ENCODE measurements around the gene MAP2K5.

The MAP2K5 gene

DNA sequence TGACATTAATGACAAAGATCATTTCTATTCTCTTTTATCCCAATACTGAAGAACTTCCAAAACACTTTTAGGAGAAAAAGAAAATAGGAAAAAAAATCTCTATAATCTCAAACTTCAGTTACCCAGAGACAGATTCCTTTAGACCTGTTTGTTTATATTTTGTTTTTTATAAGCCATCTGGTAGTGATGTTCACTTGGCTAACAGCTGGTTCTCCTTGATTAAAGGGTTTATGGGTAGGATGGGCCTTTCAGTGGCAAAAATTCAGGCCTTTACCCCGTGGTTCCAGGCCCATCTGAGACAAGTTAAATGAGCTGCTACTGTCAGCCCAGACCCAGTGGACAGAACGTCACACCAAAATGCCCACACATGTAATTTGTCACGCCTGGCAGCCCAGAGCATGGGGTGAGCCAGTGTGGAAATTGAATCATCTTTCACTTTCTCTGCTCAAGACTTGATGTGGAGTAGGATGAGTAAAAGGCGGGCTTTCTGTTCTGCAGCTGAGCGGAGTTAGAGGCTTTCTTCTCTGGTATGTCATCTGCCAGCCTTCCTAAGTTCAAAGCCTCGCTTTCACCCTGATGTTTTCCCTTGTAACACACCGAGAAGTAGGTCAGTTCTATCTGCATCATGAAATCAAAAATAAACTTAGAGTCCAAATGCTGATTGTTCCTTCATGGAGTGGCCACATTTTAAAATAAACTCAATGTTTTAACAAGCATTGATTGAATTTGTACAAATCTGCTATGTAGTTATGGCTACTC, 220.3 kb downstream of the MAP2K5 start:
- DNase-seq = no peak

DNA sequence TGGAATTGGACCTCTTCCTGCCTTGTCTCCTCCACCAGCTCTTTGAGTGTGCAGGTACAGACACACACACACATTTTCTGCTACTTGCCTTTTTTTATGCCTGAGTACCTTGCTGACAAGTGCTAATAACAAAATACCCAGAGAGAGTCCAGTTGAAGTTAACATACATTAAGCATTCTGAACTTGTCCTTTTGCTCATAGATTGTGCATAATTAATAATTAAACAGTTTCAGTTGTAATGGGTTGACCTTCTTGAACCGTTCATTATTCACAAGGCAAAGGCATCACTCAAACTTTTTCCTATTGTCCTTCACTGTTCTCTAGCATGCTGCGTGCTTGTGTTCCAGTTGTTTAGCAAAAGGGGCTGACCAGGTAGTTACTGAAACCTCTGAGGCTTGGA, 223.2 kb downstream of the MAP2K5 start:
- no peak for DNase-seq

DNA sequence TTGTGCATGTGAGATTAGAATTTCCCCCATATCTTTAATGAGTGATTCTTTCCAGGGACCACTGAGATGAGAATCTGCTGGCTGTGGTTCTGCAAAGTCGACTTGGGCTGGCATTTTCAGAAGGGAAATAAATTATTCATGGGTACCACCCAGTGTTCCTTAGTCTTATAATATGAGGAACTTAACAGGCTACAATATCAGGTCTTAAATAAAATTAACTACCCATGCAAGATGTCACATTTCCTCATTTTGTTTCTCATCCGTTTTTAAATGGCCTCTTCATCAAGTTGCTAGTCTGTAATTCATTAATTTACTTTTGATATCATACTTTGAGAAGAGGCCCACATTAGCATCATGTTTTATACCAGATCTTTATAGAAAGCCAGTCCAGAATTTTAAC, 224.5 kb downstream of the MAP2K5 start:
- no peak for DNase-seq

DNA sequence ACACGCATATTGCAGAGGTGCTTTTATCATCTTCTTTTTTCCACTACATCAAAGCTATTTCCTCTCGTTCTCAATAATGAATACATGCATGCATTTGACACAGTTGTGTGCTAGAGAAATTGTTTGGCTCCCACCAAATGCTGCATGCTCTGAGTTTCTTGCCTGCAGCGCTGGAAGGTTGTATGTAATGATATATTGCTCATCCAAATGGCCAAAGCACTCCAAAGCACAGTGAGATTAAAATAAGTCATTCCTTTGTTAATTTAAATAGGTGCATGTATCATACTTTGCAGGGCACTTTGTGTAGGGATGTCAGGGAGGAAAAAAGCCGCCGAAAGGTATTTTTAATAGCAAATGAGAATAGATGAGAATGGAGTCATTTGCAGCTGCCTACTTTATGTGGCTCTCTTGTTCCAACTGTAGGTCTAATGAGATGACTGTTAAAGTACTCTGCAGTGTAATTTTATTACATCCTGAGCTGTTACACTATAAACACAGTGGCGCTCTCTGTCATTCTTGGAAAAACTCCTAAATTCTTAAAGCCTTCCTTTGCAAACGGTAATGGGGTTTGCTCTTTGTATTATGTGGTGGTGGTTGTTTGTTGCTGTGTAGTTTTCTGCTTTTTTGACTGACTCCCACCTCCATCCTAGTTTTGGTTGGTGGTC, 225.9 kb downstream of the MAP2K5 start:
- no peak for DNase-seq

DNA sequence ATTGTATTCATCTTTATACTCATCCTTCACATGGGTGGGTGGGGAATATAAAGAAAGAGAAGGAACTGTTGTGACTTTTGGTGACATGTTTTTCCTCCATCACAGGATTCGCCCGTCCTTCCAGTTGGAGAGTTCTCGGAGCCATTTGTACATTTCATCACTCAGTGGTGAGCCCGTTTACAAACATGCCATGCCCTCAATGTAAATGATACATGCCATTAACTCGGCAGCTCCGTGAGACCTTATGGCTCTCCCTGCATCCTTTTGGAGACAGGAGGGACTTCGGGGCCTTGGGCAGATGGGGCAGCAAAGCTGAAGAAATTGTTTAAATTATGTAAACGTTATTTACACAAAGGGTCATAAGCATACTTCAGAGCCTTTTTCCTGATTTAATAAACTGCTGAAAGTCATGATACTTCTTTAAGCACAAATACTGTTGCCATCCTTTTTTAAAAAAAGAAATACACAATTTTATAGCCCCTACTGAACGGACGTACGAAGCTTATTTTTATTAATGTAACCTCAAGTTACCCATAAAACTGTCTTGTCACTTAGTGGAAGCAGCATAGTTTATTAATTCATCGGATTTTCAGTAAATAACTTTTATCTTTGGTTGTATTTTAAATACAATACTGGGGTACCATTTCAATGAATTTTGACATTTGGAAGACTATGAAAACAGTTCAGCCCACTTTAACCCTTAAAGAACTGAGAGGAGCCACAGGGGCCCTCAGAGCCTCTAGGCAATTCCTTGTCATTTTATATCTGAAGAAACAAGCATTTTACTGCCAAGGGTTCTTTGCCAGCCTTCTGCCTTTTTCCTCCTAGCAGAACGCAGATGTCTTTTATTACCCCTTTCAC, 227.2 kb downstream of the MAP2K5 start:
- no peak for DNase-seq

DNA sequence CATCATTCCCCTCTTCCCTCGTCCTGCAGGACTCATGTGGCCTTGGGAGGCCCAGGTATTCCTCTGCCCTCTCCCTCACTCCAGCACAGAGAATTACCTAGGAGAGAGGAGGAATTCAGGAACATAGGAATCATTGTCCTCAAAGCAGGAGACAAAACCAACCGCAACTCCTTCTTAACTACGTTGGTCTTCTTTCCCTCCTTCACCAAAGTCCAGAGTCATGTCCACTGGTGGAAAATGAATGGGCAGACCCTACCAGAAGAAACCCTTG, 227.8 kb downstream of the MAP2K5 start:
- no peak for DNase-seq

DNA sequence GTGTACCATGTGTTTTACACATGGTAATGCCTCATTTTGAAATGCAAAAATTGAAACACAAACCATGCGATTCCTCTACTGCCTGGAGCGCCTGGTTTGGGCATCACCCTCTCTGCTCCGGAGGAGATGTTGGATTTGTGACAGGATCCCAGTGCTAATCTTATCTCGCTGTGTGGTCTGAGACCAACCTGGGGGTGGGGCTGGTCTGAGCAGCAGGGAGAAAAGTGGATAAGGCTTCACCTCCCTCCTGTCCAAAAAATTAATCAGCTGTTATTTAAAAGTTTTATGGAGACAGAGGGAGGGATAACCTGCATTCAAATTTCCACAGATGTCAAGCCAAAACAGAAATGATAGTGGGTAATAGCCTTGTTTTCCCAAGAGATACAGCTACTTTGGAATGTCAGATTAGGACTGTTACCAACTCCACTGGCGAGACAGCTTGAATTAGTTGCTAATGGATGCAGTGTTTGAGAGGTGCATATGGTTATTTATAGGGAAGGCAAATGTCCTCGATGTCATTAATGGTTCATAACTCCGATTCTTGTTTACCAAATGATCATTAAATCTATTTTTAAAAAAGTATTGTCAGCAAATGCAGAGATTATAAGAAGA, 228.8 kb downstream of the MAP2K5 start:
- DNase-seq = no peak

DNA sequence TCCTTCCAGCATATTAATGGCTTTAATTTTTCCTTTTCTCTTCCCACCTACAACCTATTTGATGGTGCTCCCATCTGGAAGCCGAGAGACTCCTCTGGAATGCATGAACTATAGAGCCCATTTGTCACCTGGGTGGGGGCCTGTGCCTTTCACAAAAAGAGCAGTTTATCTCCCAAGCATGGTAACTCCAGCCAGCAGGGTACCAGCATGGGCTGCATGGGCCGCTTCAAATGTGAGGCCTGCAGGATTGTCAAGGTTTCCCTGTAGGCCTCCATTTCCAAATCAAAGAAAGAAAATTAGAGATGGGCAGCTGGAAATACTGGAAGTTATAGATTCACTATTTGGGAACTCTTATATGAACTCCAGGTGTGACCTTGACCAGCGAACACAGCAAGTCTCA, 232.1 kb downstream of the MAP2K5 start:
- DNase-seq = no peak

DNA sequence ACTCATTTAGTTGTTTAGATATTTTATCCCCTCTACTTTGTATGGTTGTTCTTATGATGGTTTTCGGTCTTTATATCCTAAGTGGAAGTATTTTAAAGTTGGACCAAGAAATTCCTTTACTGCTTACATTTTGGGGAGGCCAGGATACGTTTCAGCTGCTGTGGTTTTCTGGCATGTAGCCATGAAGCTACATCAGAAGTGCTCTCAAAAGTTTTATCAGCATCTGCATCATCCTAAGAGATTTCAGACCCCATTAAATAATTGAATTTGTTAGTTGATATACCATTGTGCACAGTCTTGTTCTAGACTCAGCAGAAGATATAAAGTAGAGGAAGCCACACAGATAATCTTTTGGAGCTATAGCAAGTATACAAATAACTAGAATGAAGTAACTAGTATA, 232.7 kb downstream of the MAP2K5 start:
- DNase-seq = no peak

DNA sequence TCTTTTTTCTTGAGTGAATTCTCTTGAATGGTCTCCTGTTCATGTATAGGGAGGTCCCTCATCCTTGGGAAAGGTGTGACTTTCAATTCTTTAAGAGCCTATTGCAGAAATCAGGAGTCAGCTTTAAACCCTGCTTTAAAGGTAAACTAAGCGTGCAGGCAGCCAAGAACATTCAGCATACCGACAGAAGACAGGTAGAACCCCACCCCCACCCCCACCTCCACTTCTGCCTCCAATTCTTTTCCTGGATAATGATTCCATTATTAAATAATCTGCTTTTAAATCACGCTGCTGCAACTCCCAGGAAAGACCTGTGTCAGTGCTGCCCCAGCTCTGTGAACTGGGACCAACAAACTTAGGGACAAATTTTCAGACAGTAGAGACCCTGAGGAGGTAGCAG, 233.5 kb downstream of the MAP2K5 start:
- no peak for DNase-seq

DNA sequence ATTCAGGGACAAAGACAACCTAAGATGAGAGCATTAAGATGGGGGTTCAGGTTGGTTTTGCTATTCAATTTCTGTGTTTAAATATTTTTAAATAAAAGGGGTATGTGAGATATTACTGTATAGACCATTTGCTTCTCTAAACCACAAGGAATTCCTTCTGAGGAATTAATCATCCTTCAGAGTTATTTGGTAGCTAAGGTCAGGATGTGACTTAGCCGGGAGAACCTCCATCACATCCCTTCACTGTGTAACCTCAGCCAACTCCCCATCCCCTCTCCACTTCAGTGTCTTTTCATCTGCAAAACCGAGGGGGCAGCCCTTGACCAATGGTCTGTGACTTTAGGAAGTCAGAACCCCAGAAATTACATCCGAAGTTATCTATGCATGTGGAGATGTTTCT, 234.1 kb downstream of the MAP2K5 start:
- DNase-seq = no peak

DNA sequence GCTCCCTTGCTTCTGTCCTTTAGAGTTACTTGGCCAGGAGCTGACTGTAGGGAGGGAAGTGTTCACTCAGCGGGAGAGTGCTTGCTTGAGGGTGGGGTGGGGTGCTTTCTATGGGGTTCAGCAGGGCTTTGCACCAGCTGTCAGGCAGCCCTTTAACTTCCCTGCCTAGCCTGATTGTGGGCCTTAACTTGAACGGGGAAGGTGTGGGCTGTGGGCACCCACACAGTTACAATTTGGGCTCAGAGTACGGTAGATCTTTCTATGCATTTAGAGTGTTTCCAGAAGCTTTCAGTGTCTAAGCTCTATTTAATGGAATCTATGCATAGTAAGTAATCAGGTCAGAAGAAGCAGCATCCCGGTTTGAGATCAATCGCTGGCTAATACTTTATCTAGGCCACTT, 234.6 kb downstream of the MAP2K5 start:
- DNase-seq = no peak

DNA sequence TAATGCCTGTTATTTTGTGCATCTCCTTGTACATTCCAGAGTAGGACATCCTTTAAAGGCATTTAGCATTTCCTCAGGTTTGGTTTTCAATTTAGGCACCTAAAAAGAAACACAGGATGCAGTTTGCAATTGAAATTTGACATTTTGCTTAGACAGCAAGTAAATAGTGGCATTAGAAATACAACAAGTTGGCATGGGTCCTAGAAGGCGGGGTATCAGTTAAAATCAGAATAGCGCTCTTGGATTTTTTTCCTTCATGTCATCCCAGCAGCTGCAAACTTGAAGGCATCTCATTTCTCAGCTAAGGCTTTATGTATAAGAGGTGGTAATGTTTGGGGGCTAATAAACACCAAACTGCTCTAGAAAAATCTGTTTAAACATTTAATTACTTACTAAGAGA, 235.3 kb downstream of the MAP2K5 start:
- DNase-seq = no peak

DNA sequence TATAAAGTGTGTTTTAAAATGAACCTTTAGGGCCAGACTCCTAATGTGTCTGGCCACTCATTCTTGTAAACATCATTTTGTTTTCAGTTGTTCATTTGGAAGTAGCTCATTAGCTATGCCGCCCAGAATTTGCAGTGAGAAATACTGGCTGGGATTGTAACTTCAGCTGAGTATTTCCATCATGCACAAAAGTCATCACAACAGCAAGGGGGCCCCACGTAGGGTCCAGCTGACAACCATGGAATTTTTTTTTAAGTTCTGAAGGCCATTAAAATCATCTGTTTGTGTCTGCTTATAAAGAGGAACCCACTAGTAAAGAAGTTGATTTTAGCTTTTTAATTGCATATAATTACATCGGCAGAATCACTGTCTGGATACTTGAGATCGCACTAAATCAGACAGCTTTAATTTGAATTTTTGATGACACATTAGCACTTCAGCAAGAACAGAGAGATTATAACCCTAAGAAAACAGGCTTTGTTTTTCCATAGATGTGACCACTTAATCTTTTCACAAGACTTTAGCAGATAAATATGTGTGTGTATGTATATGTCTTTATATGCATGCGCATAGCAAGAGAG, 236.6 kb downstream of the MAP2K5 start:
- DNase-seq = no peak

DNA sequence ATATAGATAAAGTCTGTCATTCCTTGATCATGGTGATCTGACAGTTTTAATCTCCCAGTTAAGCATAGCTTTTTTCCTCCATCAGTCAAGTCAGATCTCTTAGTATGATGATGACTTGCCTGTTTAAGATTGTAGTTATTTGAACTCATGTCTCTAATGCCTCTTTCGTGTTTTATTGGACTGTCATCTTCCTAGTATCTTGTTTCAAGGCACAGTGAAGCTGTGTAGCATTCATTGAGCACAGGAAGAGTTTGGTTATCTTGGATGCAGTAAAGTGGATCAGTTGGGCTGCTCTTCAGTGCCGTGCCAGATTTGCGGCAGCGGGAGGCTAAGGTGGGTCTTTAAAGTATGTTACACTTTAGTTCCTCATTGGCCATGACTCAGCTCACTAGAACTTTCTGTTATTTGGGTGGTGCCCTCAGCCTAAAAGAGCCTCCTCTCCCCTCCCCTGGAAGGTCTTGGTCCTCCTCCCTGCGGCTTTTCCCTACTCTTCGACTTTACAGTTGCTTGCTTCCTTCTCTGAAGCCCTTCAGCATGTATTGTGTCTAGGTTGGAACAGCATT, 237.1 kb downstream of the MAP2K5 start:
- no peak for DNase-seq

DNA sequence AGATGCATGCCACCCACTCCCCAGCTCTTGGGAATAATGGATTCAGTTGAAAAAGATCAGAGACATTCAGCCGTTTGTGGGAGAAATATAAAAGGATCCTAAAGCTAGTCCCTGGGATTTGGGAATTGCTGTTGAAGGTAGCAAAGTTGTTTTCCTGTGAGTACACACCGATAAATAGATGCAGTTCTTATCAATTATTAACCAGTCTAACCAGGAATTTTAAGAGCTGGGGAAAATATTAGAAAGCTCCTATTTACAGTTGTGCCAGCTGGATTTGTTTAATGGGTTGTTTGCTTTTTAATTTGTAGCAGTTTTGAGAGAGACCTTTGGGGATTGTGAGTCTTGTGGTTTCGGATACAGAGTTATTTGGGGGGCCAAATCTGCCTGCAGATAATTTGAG, 238.6 kb downstream of the MAP2K5 start:
- DNase-seq = no peak

DNA sequence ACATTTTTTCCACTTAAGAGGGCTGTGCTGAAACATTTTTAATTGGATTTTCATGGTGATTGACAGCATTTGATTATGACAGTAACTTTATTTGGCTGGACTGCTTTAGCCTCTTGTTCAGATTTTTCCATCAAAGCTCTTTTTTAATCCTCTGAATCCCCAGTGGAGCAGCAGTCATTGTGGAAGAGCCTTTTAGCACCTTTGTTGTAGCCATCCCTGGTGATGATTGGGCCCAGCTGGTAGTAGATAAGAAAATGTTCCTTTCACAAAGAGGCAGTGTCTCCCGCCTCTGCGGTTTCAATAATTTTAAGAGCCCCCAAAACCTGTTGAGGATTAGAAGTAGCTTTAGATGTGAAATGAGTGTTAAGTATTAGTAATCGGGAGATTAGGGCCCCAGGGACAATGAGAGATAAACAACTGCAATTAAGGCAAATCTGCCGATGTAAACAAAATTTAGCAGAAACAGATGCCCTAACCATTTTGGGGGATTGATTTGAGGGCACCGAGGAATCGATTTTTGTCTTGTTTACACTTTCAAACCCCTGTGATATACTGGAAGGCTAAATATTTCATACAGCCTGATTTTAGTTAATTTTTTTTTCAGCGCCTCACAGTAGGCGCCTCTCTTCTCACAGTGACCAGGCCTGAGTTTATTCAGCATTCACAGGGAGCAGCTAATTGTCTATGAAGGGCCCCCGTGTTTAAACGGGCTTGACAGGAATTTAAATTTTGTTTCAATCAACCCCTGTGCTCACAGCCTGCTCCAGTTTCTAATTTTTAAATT, 239.6 kb downstream of the MAP2K5 start:
- DNase-seq = no peak

DNA sequence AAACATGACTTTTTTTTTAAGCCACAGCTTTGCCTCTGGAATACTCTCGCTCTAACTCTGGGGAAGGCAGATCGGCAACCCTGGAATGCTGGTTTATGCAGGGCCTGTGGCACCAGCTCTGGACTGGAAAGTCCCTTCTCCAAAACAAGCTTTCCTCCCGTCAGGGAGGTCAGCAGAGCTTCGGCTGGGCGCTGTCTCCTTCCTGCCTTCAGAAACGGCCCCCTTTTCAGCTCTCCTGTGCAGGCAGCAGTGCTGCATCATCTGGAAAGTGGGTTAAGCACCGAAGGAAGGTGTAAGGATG, 240.1 kb downstream of the MAP2K5 start:
- DNase-seq = no peak

DNA sequence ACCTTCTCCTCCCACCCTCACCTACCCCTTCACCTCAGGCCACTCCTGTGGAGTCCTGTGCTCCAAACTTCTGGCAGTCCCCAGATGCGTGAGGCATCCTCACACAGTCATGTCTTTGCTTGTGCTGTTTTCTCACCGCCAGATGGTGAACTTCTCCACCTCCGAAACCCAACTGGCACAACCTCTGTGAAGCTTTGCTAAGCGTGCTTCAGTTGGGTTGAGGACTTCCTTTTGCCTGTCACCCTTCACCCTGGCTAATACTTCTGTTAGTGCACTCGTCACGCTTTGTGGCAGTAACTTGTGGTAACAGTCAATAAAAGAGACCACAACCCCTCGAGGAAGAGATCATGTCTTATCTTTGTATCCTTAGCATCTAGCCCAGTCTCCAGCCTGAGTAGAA, 240.8 kb downstream of the MAP2K5 start:
- DNase-seq = no peak

DNA sequence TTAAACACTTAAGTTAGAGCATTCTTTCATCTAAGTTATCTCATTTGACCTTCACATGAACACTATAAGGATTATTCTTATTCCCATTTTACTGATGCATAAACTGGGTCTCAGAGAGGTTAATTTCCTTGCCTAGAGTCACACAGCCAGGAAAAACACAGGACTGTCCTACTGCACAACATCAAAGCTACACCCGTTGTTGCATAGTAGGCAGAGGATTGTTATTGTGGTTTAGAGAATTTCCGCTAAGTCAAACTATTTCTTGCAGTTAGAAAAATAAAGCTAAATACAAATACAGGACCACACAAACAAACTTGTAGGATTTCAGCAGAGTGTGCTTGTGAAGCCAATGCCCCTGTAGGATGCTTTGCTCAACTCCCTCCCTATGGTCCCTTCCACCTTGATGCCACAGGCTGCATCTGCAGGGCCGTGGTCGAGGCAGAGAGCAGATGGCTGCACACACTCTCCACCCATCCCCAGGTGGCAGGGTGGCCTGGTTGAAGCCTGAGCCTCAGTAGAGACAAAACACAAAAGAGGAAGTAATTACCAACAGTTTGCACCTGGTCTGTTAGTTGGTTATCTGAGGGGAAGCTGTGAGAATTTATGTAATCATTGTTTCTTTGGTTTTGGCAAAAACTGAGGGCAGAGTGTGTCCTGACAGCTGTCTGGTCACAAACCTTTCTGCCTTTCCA, 241.7 kb downstream of the MAP2K5 start:
- DNase-seq = peak; percentile 7

DNA sequence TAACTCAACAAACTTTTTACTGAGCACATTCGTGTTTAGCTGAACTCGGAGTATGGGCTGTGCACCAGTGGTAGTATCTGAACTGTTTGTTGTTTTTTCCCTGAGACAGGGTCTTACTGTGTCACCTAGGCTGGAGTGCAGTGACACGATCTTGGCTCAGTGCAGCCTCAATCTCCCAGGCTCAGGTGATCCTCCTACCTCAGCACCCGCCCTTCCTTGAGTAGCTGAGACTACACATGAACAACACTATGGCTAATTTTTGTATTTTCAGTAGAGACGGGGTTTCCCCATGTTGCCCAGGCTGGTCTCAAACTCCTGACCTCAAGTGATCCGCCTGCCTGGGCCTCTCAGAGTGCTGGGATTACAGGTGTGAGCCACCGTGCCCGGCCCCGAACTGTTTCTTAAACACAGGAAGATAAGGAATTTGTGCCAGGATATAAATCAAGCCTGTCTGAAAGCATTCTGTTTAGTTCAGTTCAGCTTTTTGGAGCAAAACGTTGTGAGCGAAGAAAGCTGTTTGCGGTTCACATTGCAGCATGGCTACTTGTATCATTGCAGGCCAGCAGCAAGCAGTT, 242.4 kb downstream of the MAP2K5 start:
- DNase-seq = no peak

Data from NCI-H345 (cell line).